GM12891 (cell line): ENCODE results near the gene ATP5ME.

ENCODE experiments used
- PAX5 ChIP-seq: IDR thresholded peaks from 2 replicates; pipeline ENCODE4 v1.6.1; 2011; ENCODE audit warnings: low read length, moderate library complexity, mild to moderate bottlenecking; ENCODE audit not compliant: insufficient read depth, severe bottlenecking
- POLR2A ChIP-seq: IDR thresholded peaks from 2 replicates; pipeline ENCODE4 v1.6.1; 2011; ENCODE audit warnings: low read depth, low read length, control low read depth
- POLR2AphosphoS5 ChIP-seq: IDR thresholded peaks from 2 replicates; pipeline ENCODE4 v1.6.1; 2011; ENCODE audit warnings: low read depth, low read length, control low read depth
- TAF1 ChIP-seq: IDR thresholded peaks from 2 replicates; pipeline ENCODE4 v1.6.1; 2011; ENCODE audit warnings: low read depth, low read length, control low read depth

GRCh38 chr4:702618-703048 lies 28.6 kb upstream of the ATP5ME start:
- TF ChIP-seq POLR2AphosphoS5 (no peak), POLR2A (no peak), PAX5 (no peak), TAF1 (no peak)
